Nephron (organoid): ENCODE data around the gene PGF.

ENCODE experiments used
- H3K27ac Mint-ChIP-seq, 3 experiments: 2 replicates each; pipeline ENCODE4 v1.8.0; 2020; ENCODE audit warnings: mixed read lengths in 3 of 3, mild to moderate bottlenecking in 2 of 3, moderate library complexity in 1 of 3
- H3K27me3 Mint-ChIP-seq: 2 replicates; pipeline ENCODE4 v1.8.0; 2021; ENCODE audit warnings: low read depth, mild to moderate bottlenecking, moderate library complexity, mixed read lengths
- H3K36me3 Mint-ChIP-seq: 2 replicates; pipeline ENCODE4 v1.8.0; 2020; ENCODE audit warnings: low read depth, mixed read lengths
- H3K4me1 Mint-ChIP-seq: 2 replicates; pipeline ENCODE4 v1.8.0; 2020; ENCODE audit warnings: mixed read lengths
- H3K4me3 Mint-ChIP-seq, 3 experiments: 2 replicates each; pipeline ENCODE4 v1.8.0; 2020; ENCODE audit warnings: mild to moderate bottlenecking in 3 of 3, mixed read lengths in 3 of 3, moderate library complexity in 2 of 3
- H3K9me3 Mint-ChIP-seq: 2 replicates; pipeline ENCODE4 v1.8.0; 2020; ENCODE audit warnings: mixed read lengths
- CTCF ChIP-seq, 3 experiments: fragments of 200-600 bp; sonication (generic); IDR thresholded peaks; one replicate each; pipeline ENCODE4 v1.5.0; 2021; ENCODE audit warnings: antibody characterized with exemption in 3 of 3; ENCODE audit not compliant: unreplicated experiment in 3 of 3

The PGF gene

GRCh38 chr14:74952697-74953484 lies 2.5 kb downstream of the PGF start:
- H3K9me3 Mint-ChIP-seq, result no peaks in the 10 kb centered on the region
- H3K27me3 Mint-ChIP-seq, result peaks cover 4% of the 10 kb centered on the region
- peak overlapping the region; percentile 78 to 82 (median 82) for H3K4me3 Mint-ChIP-seq
- TF ChIP-seq CTCF (IDR thresholded peaks at IDR 0.05; ENCODE audit: unreplicated experiment in 3 of 3), result no peak
- H3K4me1 Mint-ChIP-seq, result peaks cover 63% of the 10 kb centered on the region
- peak overlapping the region; percentile 74 to 90 (median 77) for H3K27ac Mint-ChIP-seq
- H3K36me3 Mint-ChIP-seq, result peaks cover 6% of the 10 kb centered on the region

- Mint-ChIP-seq H3K9me3 (no peaks in the 10 kb centered on the region), H3K36me3 (peaks cover 6% of the 10 kb centered on the region), H3K27me3 (peaks cover 4% of the 10 kb centered on the region), H3K4me1 (peaks cover 63% of the 10 kb centered on the region), H3K27ac (peak overlapping the region; percentile 59 to 95 (median 77)), H3K4me3 (peak overlapping the region; percentile 35 to 82 (median 82))
- no peak for TF ChIP-seq CTCF (IDR thresholded peaks at IDR 0.05; ENCODE audit: unreplicated experiment in 3 of 3)
Observed at GRCh38 chr14:74952180-74952665, 3.2 kb downstream of the PGF start.

GRCh38 chr14:74951443-74952179 lies 3.8 kb downstream of the PGF start:
- no peak for TF ChIP-seq CTCF (IDR thresholded peaks at IDR 0.05; ENCODE audit: unreplicated experiment in 3 of 3)
- Mint-ChIP-seq H3K4me3 (peak overlapping the region; percentile 47 to 82 (median 76)), H3K9me3 (no peaks in the 10 kb centered on the region), H3K27me3 (peaks cover 4% of the 10 kb centered on the region), H3K4me1 (peaks cover 59% of the 10 kb centered on the region), H3K27ac (peak overlapping the region; percentile 95 to 98 (median 96)), H3K36me3 (peaks cover 8% of the 10 kb centered on the region)

- peaks cover 4% of the 10 kb centered on the region for H3K27me3 Mint-ChIP-seq
- peak overlapping the region; percentile 95 to 98 (median 96) for H3K27ac Mint-ChIP-seq
- peaks cover 58% of the 10 kb centered on the region for H3K4me1 Mint-ChIP-seq
- H3K9me3 Mint-ChIP-seq, result no peaks in the 10 kb centered on the region
- TF ChIP-seq CTCF (IDR thresholded peaks at IDR 0.05; ENCODE audit: unreplicated experiment in 3 of 3), result no peak
- peaks cover 10% of the 10 kb centered on the region for H3K36me3 Mint-ChIP-seq
- H3K4me3 Mint-ChIP-seq, result peak overlapping the region; percentile 47 to 77 (median 76)
Observed at GRCh38 chr14:74950795-74951442, 4.5 kb downstream of the PGF start.

GRCh38 chr14:74949859-74950573 lies 5.4 kb downstream of the PGF start:
- H3K27me3 Mint-ChIP-seq, result peaks cover 4% of the 10 kb centered on the region
- peak overlapping the region; percentile 27 to 76 (median 42) for H3K4me3 Mint-ChIP-seq

More at GRCh38 chr14:74949859-74950573, 5.4 kb downstream of the PGF start:
- H3K27ac Mint-ChIP-seq, result peak overlapping the region; percentile 95 to 98 (median 96)
- H3K9me3 Mint-ChIP-seq, result no peaks in the 10 kb centered on the region
- TF ChIP-seq CTCF (IDR thresholded peaks at IDR 0.05; ENCODE audit: unreplicated experiment in 3 of 3), result no peak
- peaks cover 58% of the 10 kb centered on the region for H3K4me1 Mint-ChIP-seq
- H3K36me3 Mint-ChIP-seq, result peaks cover 10% of the 10 kb centered on the region
